Kidney (tissue), 14 donors: Measurements from ENCODE around the gene PPP1R8. TPM values are rescaled to one million over a fixed set of nuclear protein-coding genes. Genes with fewer than 3 reads are reported as not detected.

Source experiments
- DNase-seq, 5 donors: peaks; one replicate each; pipeline ENCODE4 v3.0.0-alpha.2; 2013 to 2020
- FAIRE-seq: peaks from 2 replicates; lab custom pipeline; 2012; peaks lifted over from hg19 to GRCh38; lab: Jason Lieb, UNC
- H3K27ac ChIP-seq, 2 donors: one replicate each; pipeline ENCODE4 v1.7.0; 2013; ENCODE audit warnings: low read depth in 2 of 2, low read length in 2 of 2, inconsistent platforms in 1 of 2
- H3K27me3 ChIP-seq: one replicate; pipeline ENCODE4 v1.7.1; 2013; ENCODE audit warnings: low read length, inconsistent platforms; ENCODE audit not compliant: control insufficient read depth, insufficient read depth
- H3K36me3 ChIP-seq, 3 donors: one replicate each; pipeline versions ENCODE4 v1.7.0 to v1.7.1; 2013; ENCODE audit warnings: low read length in 3 of 3, control low read depth in 1 of 3, inconsistent platforms in 1 of 3; ENCODE audit not compliant: insufficient read depth in 3 of 3, control insufficient read depth in 2 of 3
- H3K4me1 ChIP-seq, 3 donors: one replicate each; pipeline versions ENCODE4 v1.7.0 to v1.7.1; 2013; ENCODE audit warnings: low read length in 3 of 3, inconsistent platforms in 1 of 3, low read depth in 1 of 3; ENCODE audit not compliant: control insufficient read depth in 2 of 3, insufficient read depth in 2 of 3
- H3K4me3 ChIP-seq, 3 donors: one replicate each; pipeline versions ENCODE4 v1.7.0 to v1.8.1; 2013; ENCODE audit warnings: low read length in 3 of 3, control low read depth in 1 of 3, inconsistent platforms in 1 of 3
- H3K9ac ChIP-seq, 3 donors: one replicate each; pipeline versions ENCODE4 v1.7.0 to v1.7.1; 2013; ENCODE audit warnings: low read length in 3 of 3, control low read depth in 1 of 3, inconsistent platforms in 1 of 3
- H3K9me3 ChIP-seq, 3 donors: one replicate each; pipeline versions ENCODE4 v1.7.0 to v1.7.1; 2013; ENCODE audit warnings: low read length in 3 of 3, control low read depth in 1 of 3, inconsistent platforms in 1 of 3; ENCODE audit not compliant: control insufficient read depth in 2 of 3, insufficient read depth in 1 of 3
- intact Hi-C: fragments of 100-400 bp; cut with DNase I; formaldehyde crosslinking; loops from one replicate; pipeline ENCODE4 v1.11.1; 2022
- polyA plus RNA-seq: library from polyadenylated mRNA; stranded (reverse); fragments of 350-450 nt; fragmentation: Illumina TruSeq; extraction: RNeasy Lipid Tissue Mini Kit (QIAGEN cat#74804); gene quantifications from one replicate; pipeline ENCODE4 v1.2.3, GENCODE V29; 2014; ENCODE audit warnings: low read depth, low replicate concordance; ENCODE audit not compliant: insufficient read depth
- total RNA-seq: library from RNA; stranded (reverse); fragmentation: NEBNext Ultra II Directional; extraction: Animal tissue kit (Norgen Biotek cat#: 25700); gene quantifications from one replicate; pipeline ENCODE4 v1.2.1, GENCODE V29; 2021
- TF ChIP-seq, protein P1 (sequence below): IDR thresholded peaks from 3 replicates; pipeline ENCODE4 v1.5.1; 2012; ENCODE audit warnings: mild to moderate bottlenecking, moderate library complexity, borderline replicate concordance; ENCODE audit not compliant: insufficient read depth; ENCODE audit errors: extremely low read depth
- donor health status: control.
- donor health status: control.
- donor health status: control.
- donor health status: control.
- donor health status: control.
- donor health status: DM: yes; HTN: yes; CAD: no.
- donor health status: Normal renal cell carcinoma (clear cell type).

PPP1R8 gene
- total and polyA plus RNA-seq, 2 donors from 2014 or later: 21.8 to 38.6 TPM

DNA sequence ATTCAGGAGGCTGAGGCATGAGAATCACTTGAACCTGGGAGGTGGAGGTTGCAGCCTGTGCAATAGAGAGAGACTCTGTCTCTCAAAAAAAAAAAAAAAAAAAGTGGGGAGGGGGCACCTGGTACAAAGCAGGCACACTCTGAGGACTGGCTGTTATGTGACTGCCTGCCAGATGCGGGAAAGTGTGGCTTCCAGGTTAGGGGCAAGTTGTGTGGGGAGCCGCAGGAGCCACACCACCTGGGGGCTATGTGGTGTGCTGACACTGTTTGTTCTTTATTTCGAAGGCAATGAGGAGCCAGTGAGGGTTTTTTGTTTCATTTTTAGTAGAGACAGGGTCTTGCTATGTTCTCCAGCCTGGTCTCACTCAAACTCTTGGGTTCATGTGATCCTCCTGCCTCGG, 47.5 kb downstream of the PPP1R8 start:
- Histone ChIP-seq H3K27me3 (no peaks in the 10 kb centered on the region), H3K9ac (no peak overlapping the region), H3K9me3 (no peaks in the 10 kb centered on the region), H3K27ac (no peak overlapping the region), H3K36me3 (no peaks in the 10 kb centered on the region), H3K4me3 (no peak overlapping the region), H3K4me1 (peaks cover 0 to 4% (median 0%) of the 10 kb centered on the region in 3 donors)
- FAIRE-seq (no peak), DNase-seq (no peak)
- TF ChIP-seq, protein P1, sequence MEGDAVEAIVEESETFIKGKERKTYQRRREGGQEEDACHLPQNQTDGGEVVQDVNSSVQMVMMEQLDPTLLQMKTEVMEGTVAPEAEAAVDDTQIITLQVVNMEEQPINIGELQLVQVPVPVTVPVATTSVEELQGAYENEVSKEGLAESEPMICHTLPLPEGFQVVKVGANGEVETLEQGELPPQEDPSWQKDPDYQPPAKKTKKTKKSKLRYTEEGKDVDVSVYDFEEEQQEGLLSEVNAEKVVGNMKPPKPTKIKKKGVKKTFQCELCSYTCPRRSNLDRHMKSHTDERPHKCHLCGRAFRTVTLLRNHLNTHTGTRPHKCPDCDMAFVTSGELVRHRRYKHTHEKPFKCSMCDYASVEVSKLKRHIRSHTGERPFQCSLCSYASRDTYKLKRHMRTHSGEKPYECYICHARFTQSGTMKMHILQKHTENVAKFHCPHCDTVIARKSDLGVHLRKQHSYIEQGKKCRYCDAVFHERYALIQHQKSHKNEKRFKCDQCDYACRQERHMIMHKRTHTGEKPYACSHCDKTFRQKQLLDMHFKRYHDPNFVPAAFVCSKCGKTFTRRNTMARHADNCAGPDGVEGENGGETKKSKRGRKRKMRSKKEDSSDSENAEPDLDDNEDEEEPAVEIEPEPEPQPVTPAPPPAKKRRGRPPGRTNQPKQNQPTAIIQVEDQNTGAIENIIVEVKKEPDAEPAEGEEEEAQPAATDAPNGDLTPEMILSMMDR: no peak
- intact Hi-C loops: no loop called here

- Histone ChIP-seq H3K4me1 (peaks cover 0 to 3% (median 0%) of the 10 kb centered on the region in 3 donors), H3K27me3 (no peaks in the 10 kb centered on the region), H3K27ac (no peak overlapping the region), H3K36me3 (no peaks in the 10 kb centered on the region), H3K9me3 (no peaks in the 10 kb centered on the region), H3K9ac (no peak overlapping the region), H3K4me3 (no peak overlapping the region)
- intact Hi-C loops: no loop called here
- no peak for DNase-seq
- FAIRE-seq: no peak
- TF ChIP-seq, protein P1: no peak
Observed at GRCh38 chr1:27878787-27879335, 48.3 kb downstream of the PPP1R8 start.

DNA sequence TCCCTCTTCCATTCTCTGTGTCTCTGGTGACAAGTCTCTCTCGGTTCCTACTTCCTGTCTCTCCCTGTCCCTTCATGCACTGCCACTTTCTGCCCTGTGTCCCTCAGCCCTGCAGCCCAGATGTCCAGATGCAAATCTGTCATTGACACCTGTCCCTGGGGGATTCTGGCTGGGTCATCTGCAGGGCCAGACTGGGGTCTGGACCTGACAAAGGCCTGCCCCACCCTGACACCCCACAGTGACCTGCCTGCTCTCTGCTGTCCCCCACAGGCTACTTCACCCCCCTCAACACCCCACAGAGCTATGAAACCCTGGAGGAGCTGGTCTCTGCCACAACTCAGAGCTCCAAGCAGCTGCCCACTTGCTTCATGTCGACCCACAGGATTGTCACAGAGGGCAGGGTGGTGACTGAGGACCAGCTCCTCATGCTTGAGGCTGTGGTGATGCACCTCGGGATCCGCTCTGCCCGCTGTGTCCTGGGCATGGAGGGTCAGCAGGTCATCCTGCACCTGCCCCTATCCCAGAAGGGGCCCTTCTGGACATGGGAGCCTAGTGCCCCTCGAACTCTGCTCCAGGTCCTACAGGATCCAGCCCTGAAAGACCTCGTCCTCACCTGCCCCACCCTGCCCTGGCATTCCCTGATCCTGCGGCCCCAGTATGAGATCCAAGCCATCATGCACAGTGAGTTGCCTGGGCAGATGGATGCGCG, 48.9 kb downstream of the PPP1R8 start:
- DNase-seq (no peak), FAIRE-seq (no peak)
- H3K27me3 ChIP-seq: no peaks in the 10 kb centered on the region
- TF ChIP-seq, protein P1: no peak
- no peak overlapping the region for H3K9ac ChIP-seq
- H3K4me3 ChIP-seq: no peak overlapping the region
- H3K27ac ChIP-seq: no peak overlapping the region
- no peaks in the 10 kb centered on the region for H3K36me3 ChIP-seq
- no peaks in the 10 kb centered on the region for H3K9me3 ChIP-seq
- intact Hi-C loops: no loop called here
- peaks cover 0 to 3% (median 0%) of the 10 kb centered on the region in 3 donors for H3K4me1 ChIP-seq
